H9 (cell line): ENCODE data around the gene CCDC9B. TPM values are rescaled to one million over a fixed set of nuclear protein-coding genes. Genes with fewer than 3 reads are reported as not detected.

ENCODE experiments used
- DNase-seq: peaks from one replicate; pipeline ENCODE4 v3.0.0-alpha.2; 2017
- H2AFZ ChIP-seq: one replicate; pipeline ENCODE4 v1.6.1; 2013; ENCODE audit warnings: mild to moderate bottlenecking, low read length, control low read depth, moderate library complexity
- H2AK5ac ChIP-seq: 2 replicates; pipeline ENCODE4 v1.6.1; 2013; ENCODE audit warnings: low read length, control low read depth, mixed read lengths; ENCODE audit not compliant: insufficient read length
- H2BK120ac ChIP-seq: one replicate; pipeline ENCODE4 v1.6.1; 2013; ENCODE audit warnings: low read depth, mild to moderate bottlenecking, low read length, control low read depth, inconsistent platforms; ENCODE audit not compliant: poor library complexity, severe bottlenecking
- H2BK12ac ChIP-seq: 2 replicates; pipeline ENCODE4 v1.6.1; 2013; ENCODE audit warnings: low read length, control low read depth, mixed read lengths, low read depth; ENCODE audit not compliant: insufficient read length
- H2BK15ac ChIP-seq: 2 replicates; pipeline ENCODE4 v1.6.1; 2013; ENCODE audit warnings: low read depth, low read length, control low read depth
- H2BK20ac ChIP-seq: one replicate; pipeline ENCODE4 v1.6.1; 2013; ENCODE audit warnings: low read depth, mild to moderate bottlenecking, low read length, control low read depth, inconsistent platforms; ENCODE audit not compliant: poor library complexity, severe bottlenecking
- H2BK5ac ChIP-seq: 2 replicates; pipeline ENCODE4 v1.6.1; 2013; ENCODE audit warnings: low read length, control low read depth, mixed read lengths; ENCODE audit not compliant: insufficient read length
- H3K14ac ChIP-seq: 2 replicates; pipeline ENCODE4 v1.6.1; 2013; ENCODE audit warnings: low read length, control low read depth; ENCODE audit not compliant: insufficient read depth
- H3K18ac ChIP-seq: 2 replicates; pipeline ENCODE4 v1.6.1; 2013; ENCODE audit warnings: low read depth, mild to moderate bottlenecking, mixed read lengths, low read length, control low read depth; ENCODE audit not compliant: insufficient read length
- H3K23ac ChIP-seq: 2 replicates; pipeline ENCODE4 v1.6.1; 2013; ENCODE audit warnings: low read length, control low read depth, mixed read lengths, low read depth; ENCODE audit not compliant: insufficient read length
- H3K23me2 ChIP-seq: 2 replicates; pipeline ENCODE4 v1.6.1; 2013; ENCODE audit warnings: low read depth, mild to moderate bottlenecking, mixed read lengths, low read length, control low read depth; ENCODE audit not compliant: insufficient read length, poor library complexity, severe bottlenecking
- H3K27ac ChIP-seq: 2 replicates; pipeline ENCODE4 v1.5.1; 2013; ENCODE audit warnings: low read length, control low read depth, mixed read lengths, low read depth; ENCODE audit not compliant: insufficient read length
- H3K27me3 ChIP-seq: 2 replicates; pipeline ENCODE4 v1.6.1; 2013; ENCODE audit warnings: low read length, control low read depth, inconsistent platforms; ENCODE audit not compliant: insufficient read depth
- H3K4ac ChIP-seq: 2 replicates; pipeline ENCODE4 v1.6.1; 2013; ENCODE audit warnings: low read depth, mild to moderate bottlenecking, control low read depth, inconsistent platforms, low read length, moderate library complexity
- H3K4me1 ChIP-seq: 2 replicates; pipeline ENCODE4 v1.6.1; 2013; ENCODE audit warnings: low read length, control low read depth, inconsistent platforms; ENCODE audit not compliant: insufficient read depth
- H3K4me2 ChIP-seq: 2 replicates; pipeline ENCODE4 v1.6.1; 2013; ENCODE audit warnings: low read length, control low read depth, mixed read lengths; ENCODE audit not compliant: insufficient read length, insufficient read depth
- H3K56ac ChIP-seq: 2 replicates; pipeline ENCODE4 v1.6.1; 2013; ENCODE audit warnings: low read depth, mild to moderate bottlenecking, mixed read lengths, low read length, control low read depth; ENCODE audit not compliant: insufficient read length
- H3K79me1 ChIP-seq: 2 replicates; pipeline ENCODE4 v1.6.1; 2013; ENCODE audit warnings: low read depth, mild to moderate bottlenecking, moderate library complexity, low read length, control low read depth, inconsistent platforms; ENCODE audit not compliant: insufficient read depth, poor library complexity, severe bottlenecking
- H3K79me2 ChIP-seq: 2 replicates; pipeline ENCODE4 v1.6.1; 2013; ENCODE audit warnings: low read length, control low read depth, inconsistent platforms; ENCODE audit not compliant: insufficient read depth
- H3K9ac ChIP-seq: 2 replicates; pipeline ENCODE4 v1.6.1; 2013; ENCODE audit warnings: low read length, control low read depth, mixed read lengths; ENCODE audit not compliant: insufficient read length; ENCODE audit errors: extremely low read depth
- H3K9me3 ChIP-seq: one replicate; pipeline ENCODE4 v1.6.1; 2013; ENCODE audit warnings: low read depth, low read length, inconsistent platforms; ENCODE audit not compliant: control insufficient read depth
- H3T11ph ChIP-seq: one replicate; pipeline ENCODE4 v1.6.1; 2013; ENCODE audit warnings: mild to moderate bottlenecking, low read length, control low read depth, inconsistent platforms
- H4K20me1 ChIP-seq: one replicate; pipeline ENCODE4 v1.6.1; 2013; ENCODE audit not compliant: control insufficient read depth, insufficient read length, insufficient read depth
- H4K5ac ChIP-seq: 2 replicates; pipeline ENCODE4 v1.6.1; 2013; ENCODE audit warnings: low read depth, mild to moderate bottlenecking, mixed read lengths, low read length, control low read depth; ENCODE audit not compliant: insufficient read length
- H4K8ac ChIP-seq: replicated peaks from 2 replicates; pipeline ENCODE4 v1.6.1; 2013; ENCODE audit warnings: low read length, control low read depth, mixed read lengths, low read depth; ENCODE audit not compliant: insufficient read length
- H4K91ac ChIP-seq: 2 replicates; pipeline ENCODE4 v1.6.1; 2013; ENCODE audit warnings: low read depth, mild to moderate bottlenecking, moderate library complexity, mixed read lengths, low read length, control low read depth; ENCODE audit not compliant: insufficient read length
- H3K27ac Mint-ChIP-seq, 3 experiments: 2 replicates in 2 of 3; 3 replicates in 1 of 3; pipeline ENCODE4 v1.8.0; 2020 to 2021; ENCODE audit warnings: mixed read lengths in 3 of 3, mild to moderate bottlenecking in 1 of 3, moderate library complexity in 1 of 3
- H3K27me3 Mint-ChIP-seq: 2 replicates; pipeline ENCODE4 v1.8.0; 2021; ENCODE audit warnings: low read depth, mild to moderate bottlenecking, moderate library complexity, mixed read lengths
- H3K36me3 Mint-ChIP-seq, 3 experiments: 2 replicates in 2 of 3; 3 replicates in 1 of 3; pipeline ENCODE4 v1.8.0; 2020 to 2021; ENCODE audit warnings: low read depth in 3 of 3, mixed read lengths in 3 of 3; ENCODE audit not compliant: insufficient read depth in 1 of 3
- H3K4me1 Mint-ChIP-seq, 2 experiments: 2 replicates each; pipeline ENCODE4 v1.8.0; 2020; ENCODE audit warnings: mixed read lengths in 2 of 2
- H3K4me3 Mint-ChIP-seq, 2 experiments: 2 replicates in 1 of 2; 3 replicates in 1 of 2; pipeline ENCODE4 v1.8.0; 2020 to 2021; ENCODE audit warnings: mild to moderate bottlenecking in 2 of 2, mixed read lengths in 2 of 2, moderate library complexity in 1 of 2
- H3K9me3 Mint-ChIP-seq, 2 experiments: 2 replicates in 1 of 2; 3 replicates in 1 of 2; pipeline ENCODE4 v1.8.0; 2020; ENCODE audit warnings: mild to moderate bottlenecking in 2 of 2, mixed read lengths in 2 of 2, moderate library complexity in 1 of 2
- WGBS: extraction: QIAGEN DNeasy Blood & Tissue Kit; methylation state at CpG from one replicate; pipeline ENCODE4 v1.1.7; 2013; ENCODE audit warnings: missing lambda C conversion rate, low lambda C conversion rate, mixed read lengths; ENCODE audit not compliant: insufficient read length; ENCODE audit errors: extremely low coverage; 5-methylcytosine and 5-hydroxymethylcytosine counted together
- total RNA-seq: library from RNA; stranded (reverse); gene quantifications from 2 replicates; pipeline ENCODE4 v1.2.1, GENCODE V29; 2021
- TF ChIP-seq, protein P1 (sequence below): fragments of 200-600 bp; sonication (generic); conservative IDR thresholded peaks from 3 replicates; pipeline ENCODE4 v1.8.0; 2021; ENCODE audit warnings: antibody characterized with exemption, mild to moderate bottlenecking

Gene CCDC9B
- total RNA-seq, 1 experiment from 2014 or later = 0.48 TPM

DNA sequence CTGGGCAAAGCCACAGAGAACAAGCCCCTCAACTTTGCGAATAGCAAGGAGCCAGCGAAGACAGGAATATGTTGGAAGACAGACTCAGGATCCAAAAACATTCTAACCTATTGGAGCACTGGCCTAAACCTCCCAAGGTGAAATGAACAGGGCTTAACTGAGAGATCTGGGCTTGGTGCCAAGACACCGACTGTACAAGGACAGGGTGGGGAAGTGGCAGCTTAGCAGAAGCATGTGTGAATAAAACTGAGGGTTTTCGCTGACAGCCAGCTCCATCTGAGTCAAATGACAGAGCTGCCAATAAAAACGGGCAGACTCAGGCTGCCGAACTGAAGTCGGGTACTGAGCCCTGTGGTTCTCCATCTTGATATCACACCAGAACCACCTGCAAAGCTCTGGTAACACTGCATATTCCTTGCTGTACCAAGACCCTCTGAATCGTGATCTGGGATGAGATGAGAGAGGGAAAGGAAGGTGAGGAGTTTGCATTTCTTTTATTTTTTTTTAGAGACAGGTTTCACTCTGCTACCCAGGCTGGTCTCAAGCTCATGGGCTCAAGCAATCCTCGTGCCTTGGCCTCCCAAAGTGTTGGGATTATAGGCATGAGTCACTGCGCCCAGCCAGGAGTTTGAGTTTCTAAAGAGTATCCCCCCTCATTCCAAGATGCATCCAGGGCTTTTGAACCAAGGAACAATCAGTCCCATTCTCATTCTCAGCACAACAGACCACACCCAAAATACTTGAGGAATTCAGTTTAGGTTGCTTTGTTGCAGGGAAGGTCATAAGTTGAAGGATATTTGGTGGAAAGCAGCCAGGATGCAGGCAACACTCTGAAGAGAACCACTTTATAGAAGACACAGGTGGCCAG, 27.0 kb downstream of the CCDC9B start:
- Histone ChIP-seq H3K9me3 (no peaks in the 10 kb centered on the region), H3K79me2 (no peaks in the 10 kb centered on the region), H3K27ac (no peak overlapping the region), H2AFZ (no peak overlapping the region), H3K27me3 (no peaks in the 10 kb centered on the region), H3K4me2 (no peak overlapping the region), H3K14ac (no peak overlapping the region), H4K91ac (no peak overlapping the region), H3K4me1 (no peaks in the 10 kb centered on the region; the same call in 1 of the 2 replicates), H3K23ac (no peak overlapping the region), H3K18ac (no peak overlapping the region), H2BK5ac (no peak overlapping the region), H4K8ac (no peak overlapping the region), H2BK15ac (no peak overlapping the region), H3K9ac (no peak overlapping the region), H3K56ac (no peak overlapping the region), H3T11ph (no peak overlapping the region), H3K23me2 (no peaks in the 10 kb centered on the region), H4K5ac (no peak overlapping the region), H3K4ac (no peak overlapping the region), H2BK120ac (no peak overlapping the region), H2AK5ac (no peak overlapping the region), H4K20me1 (no peaks in the 10 kb centered on the region), H2BK12ac (no peak overlapping the region), H3K79me1 (no peaks in the 10 kb centered on the region), H2BK20ac (no peak overlapping the region)
- TF ChIP-seq, protein P1, sequence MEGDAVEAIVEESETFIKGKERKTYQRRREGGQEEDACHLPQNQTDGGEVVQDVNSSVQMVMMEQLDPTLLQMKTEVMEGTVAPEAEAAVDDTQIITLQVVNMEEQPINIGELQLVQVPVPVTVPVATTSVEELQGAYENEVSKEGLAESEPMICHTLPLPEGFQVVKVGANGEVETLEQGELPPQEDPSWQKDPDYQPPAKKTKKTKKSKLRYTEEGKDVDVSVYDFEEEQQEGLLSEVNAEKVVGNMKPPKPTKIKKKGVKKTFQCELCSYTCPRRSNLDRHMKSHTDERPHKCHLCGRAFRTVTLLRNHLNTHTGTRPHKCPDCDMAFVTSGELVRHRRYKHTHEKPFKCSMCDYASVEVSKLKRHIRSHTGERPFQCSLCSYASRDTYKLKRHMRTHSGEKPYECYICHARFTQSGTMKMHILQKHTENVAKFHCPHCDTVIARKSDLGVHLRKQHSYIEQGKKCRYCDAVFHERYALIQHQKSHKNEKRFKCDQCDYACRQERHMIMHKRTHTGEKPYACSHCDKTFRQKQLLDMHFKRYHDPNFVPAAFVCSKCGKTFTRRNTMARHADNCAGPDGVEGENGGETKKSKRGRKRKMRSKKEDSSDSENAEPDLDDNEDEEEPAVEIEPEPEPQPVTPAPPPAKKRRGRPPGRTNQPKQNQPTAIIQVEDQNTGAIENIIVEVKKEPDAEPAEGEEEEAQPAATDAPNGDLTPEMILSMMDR = no peak
- Mint-ChIP-seq H3K36me3 (no peaks in the 10 kb centered on the region), H3K4me3 (no peak overlapping the region), H3K27me3 (peaks cover 67% of the 10 kb centered on the region), H3K9me3 (no peaks in the 10 kb centered on the region; a peak in 1 of 5 replicates), H3K4me1 (peaks cover 16 to 20% of the 10 kb centered on the region in 2 experiments), H3K27ac (no peak overlapping the region; a peak in 1 of 7 replicates)
- no CpG with 5 or more reads among the region's 10 CpGs for WGBS
- DNase-seq = no peak
